Vagina (tissue), 2 donors: ENCODE measurements around the gene SHC3. TPM values are rescaled to one million over a fixed set of nuclear protein-coding genes. Genes with fewer than 3 reads are reported as not detected.

Source experiments
- DNase-seq, 2 donors: peaks; one replicate each; pipeline ENCODE4 v3.0.0-alpha.2; 2017; ENCODE audit errors: extremely low spot score in 2 of 2
- H3K27ac ChIP-seq: fragments of 200-600 bp; sonication (generic); one replicate; pipeline ENCODE4 v1.5.1; 2019
- H3K27me3 ChIP-seq: fragments of 200-600 bp; sonication (generic); one replicate; pipeline ENCODE4 v1.5.1; 2019
- H3K36me3 ChIP-seq, 2 donors: fragments of 200-600 bp; sonication (generic); one replicate each; pipeline ENCODE4 v1.5.1; 2017 to 2019
- H3K4me1 ChIP-seq: fragments of 200-600 bp; sonication (generic); one replicate; pipeline ENCODE4 v1.5.1; 2019
- H3K4me3 ChIP-seq, 2 donors: fragments of 200-600 bp; sonication (generic); 1 replicate in 1 of 2; 2 replicates in 1 of 2; pipeline ENCODE4 v1.5.1; 2016 to 2019
- H3K9me3 ChIP-seq: fragments of 200-600 bp; sonication (generic); one replicate; pipeline ENCODE4 v1.5.1; 2019
- CTCF ChIP-seq, 3 experiments: fragments of 450-650 bp in 2 of 3; fragments of 200-600 bp in 1 of 3; sonication (generic) in 1 of 3; IDR thresholded peaks; one replicate each; pipeline ENCODE4 v1.5.1; 2017 to 2019; ENCODE audit warnings: antibody characterized with exemption in 3 of 3, mild to moderate bottlenecking in 2 of 3, moderate library complexity in 2 of 3
- POLR2A ChIP-seq, 2 donors: fragments of 450-650 bp; IDR thresholded peaks; one replicate each; pipeline ENCODE4 v1.6.1; 2017; ENCODE audit warnings: antibody characterized with exemption in 2 of 2, mild to moderate bottlenecking in 2 of 2, moderate library complexity in 2 of 2
- POLR2AphosphoS5 ChIP-seq, 2 donors: sonication (generic); formaldehyde crosslinking; IDR thresholded peaks; one replicate each; pipeline ENCODE4 v1.9.0; 2017; ENCODE audit warnings: antibody characterized with exemption in 2 of 2, mild to moderate bottlenecking in 2 of 2, low read depth in 1 of 2; ENCODE audit not compliant: insufficient read depth in 1 of 2
- intact Hi-C: fragments of 100-400 bp; cut with DNase I; formaldehyde crosslinking; loops from one replicate; pipeline ENCODE4 v1.15.1; 2023
- total RNA-seq: library from RNA; depleted of rRNA; stranded (reverse); fragments of >200 nt; gene quantifications from one replicate; pipeline ENCODE4 v1.2.3, GENCODE V29; 2016

SHC3 gene
- total RNA-seq, 1 donor from 2014 or later = 6.1 TPM

- H3K9me3 ChIP-seq = no peaks in the 10 kb centered on the region
- no peak overlapping the region for H3K4me3 ChIP-seq
- H3K36me3 ChIP-seq = no peaks in the 10 kb centered on the region
- DNase-seq = no peak
- H3K27ac ChIP-seq = no peak overlapping the region
- no peaks in the 10 kb centered on the region for H3K27me3 ChIP-seq
- no peak for TF ChIP-seq POLR2A (IDR thresholded peaks at IDR 0.05)
- no peak for TF ChIP-seq CTCF (IDR thresholded peaks at IDR 0.05)
- TF ChIP-seq POLR2AphosphoS5 (IDR thresholded peaks at IDR 0.05; ENCODE audit: insufficient read depth in 1 of 2, low read depth in 1 of 2) = no peak
- peaks cover 7% of the 10 kb centered on the region for H3K4me1 ChIP-seq
- intact Hi-C loops = no loop called here
These were observed 63.2 kb downstream of the SHC3 start for GRCh38 chr9:89115426-89115825.

- TF ChIP-seq CTCF (IDR thresholded peaks at IDR 0.05) (no peak), POLR2AphosphoS5 (IDR thresholded peaks at IDR 0.05; ENCODE audit: insufficient read depth in 1 of 2, low read depth in 1 of 2) (no peak), POLR2A (IDR thresholded peaks at IDR 0.05) (no peak)
- peaks cover 7% of the 10 kb centered on the region for H3K4me1 ChIP-seq
- DNase-seq = no peak
- intact Hi-C loops = no loop called here
- no peaks in the 10 kb centered on the region for H3K36me3 ChIP-seq
- no peaks in the 10 kb centered on the region for H3K9me3 ChIP-seq
- no peaks in the 10 kb centered on the region for H3K27me3 ChIP-seq
- no peak overlapping the region for H3K4me3 ChIP-seq
- H3K27ac ChIP-seq = no peak overlapping the region
These were observed 63.9 kb downstream of the SHC3 start for GRCh38 chr9:89114741-89115140.

GRCh38 chr9:89113851-89114250 is 64.8 kb downstream of the SHC3 start:
- no peak overlapping the region for H3K4me3 ChIP-seq
- no peaks in the 10 kb centered on the region for H3K27me3 ChIP-seq
- H3K27ac ChIP-seq = no peak overlapping the region
- no peaks in the 10 kb centered on the region for H3K36me3 ChIP-seq
- TF ChIP-seq CTCF (IDR thresholded peaks at IDR 0.05) (no peak), POLR2A (IDR thresholded peaks at IDR 0.05) (no peak), POLR2AphosphoS5 (IDR thresholded peaks at IDR 0.05; ENCODE audit: insufficient read depth in 1 of 2, low read depth in 1 of 2) (no peak)
- H3K9me3 ChIP-seq = no peaks in the 10 kb centered on the region
- peaks cover 7% of the 10 kb centered on the region for H3K4me1 ChIP-seq
- no peak for DNase-seq
- intact Hi-C loops = no loop called here

- no peaks in the 10 kb centered on the region for H3K9me3 ChIP-seq
- H3K4me1 ChIP-seq = peaks cover 5% of the 10 kb centered on the region
- no peaks in the 10 kb centered on the region for H3K27me3 ChIP-seq
- no peak for DNase-seq
- H3K36me3 ChIP-seq = no peaks in the 10 kb centered on the region
- no peak for TF ChIP-seq POLR2AphosphoS5 (IDR thresholded peaks at IDR 0.05; ENCODE audit: insufficient read depth in 1 of 2, low read depth in 1 of 2)
- no peak for TF ChIP-seq POLR2A (IDR thresholded peaks at IDR 0.05)
- TF ChIP-seq CTCF (IDR thresholded peaks at IDR 0.05) = no peak
- intact Hi-C loops = no loop called here
- no peak overlapping the region for H3K4me3 ChIP-seq
- H3K27ac ChIP-seq = no peak overlapping the region
These were observed 66.4 kb downstream of the SHC3 start for GRCh38 chr9:89112243-89112642.

- Histone ChIP-seq H3K27me3 (no peaks in the 10 kb centered on the region), H3K27ac (no peak overlapping the region), H3K36me3 (no peaks in the 10 kb centered on the region), H3K9me3 (no peaks in the 10 kb centered on the region), H3K4me1 (no peaks in the 10 kb centered on the region), H3K4me3 (no peak overlapping the region)
- intact Hi-C loops = no loop called here
- no peak for DNase-seq
- TF ChIP-seq CTCF (IDR thresholded peaks at IDR 0.05) = no peak
- no peak for TF ChIP-seq POLR2A (IDR thresholded peaks at IDR 0.05)
- TF ChIP-seq POLR2AphosphoS5 (IDR thresholded peaks at IDR 0.05; ENCODE audit: insufficient read depth in 1 of 2, low read depth in 1 of 2) = no peak
These were observed 69.0 kb downstream of the SHC3 start for GRCh38 chr9:89109666-89110065.
